ENCODE data around the gene LMO1.

LMO1 gene

DNA sequence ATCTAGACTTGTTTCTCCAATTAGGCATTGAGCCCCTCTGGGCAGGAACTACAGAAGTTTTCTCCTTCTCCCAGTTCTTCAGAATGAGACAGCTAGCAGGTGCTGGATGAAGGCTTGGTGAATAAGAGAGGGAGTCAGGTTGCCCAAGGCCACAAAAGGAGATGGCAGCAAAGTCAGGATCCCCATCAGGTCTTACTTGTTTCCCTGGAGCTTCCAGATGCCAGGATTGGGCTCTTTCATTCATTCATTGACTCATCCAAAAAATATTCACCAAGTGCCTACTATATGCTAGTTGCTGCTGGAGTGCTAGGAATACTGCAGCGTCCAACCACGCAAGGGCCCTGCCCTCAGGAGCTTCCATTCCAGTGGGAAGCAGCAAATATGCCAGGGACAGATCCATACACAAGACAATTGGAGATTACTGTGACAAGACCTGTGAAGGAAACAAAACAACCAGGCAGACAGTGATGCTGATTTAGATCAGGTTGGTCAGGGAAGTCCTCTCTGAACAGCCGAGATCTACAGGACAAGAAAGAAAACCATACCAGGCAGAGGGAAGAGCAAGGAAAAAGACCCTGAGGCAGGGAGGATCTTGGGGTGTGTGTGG lies 24.6 kb upstream of the LMO1 start:
- DNase-seq: no peak

DNA sequence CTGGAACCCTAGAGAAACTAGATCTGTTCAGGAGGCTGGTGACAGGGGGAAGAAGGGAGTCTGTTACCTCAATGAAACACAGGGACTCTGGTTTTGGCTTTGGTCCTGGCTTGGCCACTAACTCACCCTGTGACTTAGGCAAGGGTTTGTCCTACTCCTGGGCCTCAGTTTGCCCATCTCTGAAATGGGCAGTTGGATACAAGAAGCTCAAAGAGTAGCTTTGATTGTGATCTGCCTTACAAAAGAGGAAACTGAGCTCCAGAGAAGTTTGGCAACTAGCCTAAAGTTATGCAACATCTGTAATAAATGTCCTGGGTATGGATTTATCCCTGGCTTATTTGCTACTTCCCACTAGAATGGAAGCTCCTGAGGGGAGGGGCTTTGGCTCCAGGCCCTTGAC lies 24.0 kb upstream of the LMO1 start:
- no peak for DNase-seq

DNA sequence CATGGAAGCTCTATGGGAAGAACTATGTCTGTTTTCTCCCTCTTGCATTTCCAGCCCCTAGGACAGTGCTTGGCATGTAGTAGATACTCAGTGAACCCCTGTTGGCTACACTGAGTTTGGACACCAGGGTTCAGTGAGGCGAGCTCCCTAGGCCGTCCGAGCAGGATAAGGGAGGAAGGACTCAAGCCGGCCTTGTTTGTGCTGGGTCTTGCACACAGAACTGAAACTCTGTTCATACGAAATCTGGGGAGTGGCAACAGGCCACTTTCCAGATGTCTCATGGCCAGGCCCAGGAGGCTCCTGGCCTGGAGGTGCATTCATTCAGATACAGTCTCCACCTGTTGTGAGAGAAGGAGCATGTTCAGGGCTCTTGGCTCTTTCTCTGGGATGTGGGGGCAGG lies 23.6 kb upstream of the LMO1 start:
- DNase-seq: no peak

DNA sequence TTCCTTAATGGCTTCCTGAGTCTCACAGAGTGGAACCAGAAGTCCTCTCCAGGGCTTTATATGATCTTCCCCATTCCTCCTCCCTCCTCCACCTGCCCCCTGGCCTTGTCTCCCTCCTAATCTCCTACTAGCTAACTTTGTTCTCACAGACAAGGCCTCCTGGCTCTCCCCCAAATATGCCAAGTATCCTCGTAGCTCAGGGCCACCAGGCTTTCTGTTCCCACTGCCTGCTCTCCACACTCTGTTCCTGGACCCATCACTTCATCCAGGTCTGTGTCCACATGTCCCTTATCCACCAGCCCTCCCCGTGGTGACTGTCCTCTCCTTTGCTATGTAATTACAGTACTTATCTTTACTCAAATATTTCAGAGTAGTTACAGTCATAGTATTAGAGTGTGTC lies 23.2 kb upstream of the LMO1 start:
- DNase-seq: no peak

DNA sequence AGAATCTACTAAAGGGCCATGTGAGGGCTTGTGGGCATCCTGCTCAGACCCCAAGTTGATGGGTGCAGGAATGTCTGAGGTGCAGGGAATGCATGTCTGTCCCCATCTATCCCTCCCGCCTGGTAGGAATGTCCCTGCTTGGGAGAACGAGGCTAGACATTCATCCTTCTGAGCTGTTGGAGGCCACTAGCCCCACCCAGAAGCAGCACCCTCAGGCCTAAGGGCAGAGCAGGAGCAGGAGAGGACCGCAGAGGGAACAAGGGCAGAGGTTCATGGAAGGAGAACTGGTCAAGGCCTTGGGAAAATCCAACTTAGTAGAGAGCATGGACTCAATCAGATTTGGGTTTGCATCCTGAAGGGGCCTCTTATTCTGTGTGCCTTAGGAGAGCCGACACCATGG lies 22.1 kb upstream of the LMO1 start:
- no peak for DNase-seq

DNA sequence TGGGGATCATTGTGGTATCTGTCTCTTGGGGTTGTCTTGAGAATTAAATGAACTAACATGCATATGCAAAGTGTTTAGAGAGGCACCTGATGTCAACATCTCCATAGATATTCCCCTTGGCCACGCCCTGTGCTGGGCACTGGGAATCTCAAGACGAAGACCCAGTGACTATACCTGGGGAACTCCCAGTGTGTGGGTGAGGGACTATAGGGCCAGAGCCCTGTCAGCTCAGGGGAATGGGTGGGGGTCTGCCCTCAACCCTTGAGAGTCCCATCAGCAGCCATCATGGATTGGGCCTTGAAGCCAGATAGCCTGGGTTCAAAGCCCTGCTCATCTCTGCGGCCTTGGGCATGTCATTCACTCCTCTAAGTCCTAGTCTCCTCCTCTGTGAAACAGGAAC lies 21.6 kb upstream of the LMO1 start:
- DNase-seq: no peak

DNA sequence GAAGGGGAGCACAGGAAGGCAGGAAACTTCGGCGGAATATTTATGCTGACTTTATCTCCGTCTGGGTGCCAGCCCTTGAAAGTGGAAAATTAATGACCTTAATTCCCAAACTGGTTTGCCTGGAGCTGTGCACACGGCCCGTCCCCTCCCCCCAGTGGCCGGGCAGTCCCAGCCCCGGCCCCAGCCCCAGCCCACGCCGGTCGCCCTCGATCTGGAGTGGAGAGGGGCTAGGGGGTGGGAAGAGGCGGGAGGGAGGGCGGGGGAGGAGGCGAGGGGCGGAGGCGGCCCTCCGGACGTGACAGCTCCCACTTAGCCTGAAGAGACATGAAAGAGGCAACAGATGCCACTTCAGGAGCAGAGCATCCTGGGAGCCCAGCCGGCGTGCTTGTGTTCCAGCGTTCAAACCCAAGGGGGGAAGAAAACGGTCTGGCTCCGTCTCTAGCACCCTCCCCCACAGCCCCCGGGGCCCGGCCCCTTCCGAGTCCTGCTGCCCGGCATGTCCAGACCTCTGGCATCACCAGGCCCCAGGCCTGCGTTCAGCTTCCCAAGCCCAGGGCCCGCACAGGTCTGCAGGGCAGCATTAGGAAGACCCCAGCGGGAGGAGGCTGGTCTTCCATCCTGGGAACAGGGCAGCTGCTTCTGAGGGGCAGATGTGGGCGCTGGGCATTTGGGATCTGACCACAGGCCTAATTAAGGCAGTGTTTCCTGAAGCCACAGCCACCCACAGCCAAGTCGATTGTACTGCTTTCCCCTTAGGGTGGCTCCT lies 20.0 kb upstream of the LMO1 start:
- peak; percentile 77 for DNase-seq

DNA sequence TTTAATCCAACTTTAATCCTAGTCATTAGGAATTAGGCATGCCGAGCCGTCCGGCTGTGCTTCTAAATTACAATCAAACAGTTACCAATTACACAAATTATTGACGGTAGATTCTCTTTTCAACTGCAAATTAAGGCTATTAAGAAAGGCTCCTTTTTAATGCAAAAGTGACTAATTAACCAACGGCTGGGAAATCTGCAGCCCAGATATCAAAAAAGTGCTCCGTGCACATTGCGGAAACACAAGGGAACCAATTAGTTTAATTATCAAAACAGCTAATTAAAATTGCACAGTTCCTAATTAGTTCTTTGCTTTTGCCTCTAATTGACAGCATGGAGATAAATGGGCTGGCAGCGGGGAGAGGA lies 19.4 kb upstream of the LMO1 start:
- no peak for DNase-seq

DNA sequence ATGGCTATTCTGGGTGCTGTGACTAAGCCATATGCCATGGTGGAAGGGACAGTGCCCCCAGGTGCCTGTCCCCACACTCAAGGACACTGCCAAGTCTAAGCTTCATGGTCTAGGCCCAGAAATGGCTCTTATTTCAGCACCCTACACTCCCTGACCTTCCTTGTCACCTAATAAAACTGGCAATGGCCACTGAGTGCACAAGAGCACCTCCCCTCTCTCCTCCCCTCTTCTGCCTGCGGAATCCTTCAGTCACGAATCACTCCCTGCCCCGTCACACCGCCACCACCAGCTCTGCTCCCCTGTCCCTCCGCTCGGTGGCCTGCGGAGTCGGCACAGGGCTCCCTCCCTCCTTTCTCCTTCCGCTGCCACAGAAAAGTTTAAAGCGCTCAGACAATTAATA lies 19.0 kb upstream of the LMO1 start:
- DNase-seq: no peak

DNA sequence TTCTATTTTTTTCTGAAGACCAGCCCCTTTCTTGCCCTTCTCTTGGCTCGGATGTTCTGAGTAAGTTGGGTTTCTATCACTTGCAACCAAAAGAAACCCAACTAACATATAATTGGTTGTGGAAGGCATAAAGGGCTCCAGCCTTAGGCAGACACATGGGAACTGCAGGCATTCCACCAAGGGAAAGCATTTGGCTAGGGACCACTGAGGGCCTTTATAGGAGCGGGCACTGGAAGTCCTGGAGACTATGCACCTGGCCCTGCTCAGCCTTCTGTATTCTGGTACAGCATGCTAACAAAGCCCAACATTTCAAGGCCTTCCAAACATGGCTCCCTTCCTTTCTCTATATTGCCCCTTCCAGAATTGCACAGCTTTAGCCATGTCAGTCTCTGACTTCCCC lies 17.6 kb upstream of the LMO1 start:
- DNase-seq: no peak

DNA sequence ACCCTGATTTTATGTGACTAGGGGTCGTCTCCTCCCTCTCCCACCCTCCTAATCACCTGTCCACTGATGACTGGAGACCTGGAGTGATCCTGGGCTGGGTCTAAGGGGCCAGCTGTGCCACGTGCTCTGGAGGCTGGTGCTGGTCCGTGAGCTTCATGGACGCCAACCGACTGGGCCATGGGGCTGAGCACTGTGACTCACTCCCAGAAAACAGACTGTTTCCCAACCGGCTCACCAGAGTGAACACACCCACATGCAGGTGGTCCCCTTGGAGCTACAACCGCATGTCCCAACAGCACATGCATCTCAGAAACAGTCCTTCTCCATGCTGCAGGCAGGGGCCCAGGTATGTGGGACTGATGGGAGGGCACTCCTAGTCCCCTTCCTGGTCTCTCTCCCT lies 14.0 kb upstream of the LMO1 start:
- DNase-seq: no peak

DNA sequence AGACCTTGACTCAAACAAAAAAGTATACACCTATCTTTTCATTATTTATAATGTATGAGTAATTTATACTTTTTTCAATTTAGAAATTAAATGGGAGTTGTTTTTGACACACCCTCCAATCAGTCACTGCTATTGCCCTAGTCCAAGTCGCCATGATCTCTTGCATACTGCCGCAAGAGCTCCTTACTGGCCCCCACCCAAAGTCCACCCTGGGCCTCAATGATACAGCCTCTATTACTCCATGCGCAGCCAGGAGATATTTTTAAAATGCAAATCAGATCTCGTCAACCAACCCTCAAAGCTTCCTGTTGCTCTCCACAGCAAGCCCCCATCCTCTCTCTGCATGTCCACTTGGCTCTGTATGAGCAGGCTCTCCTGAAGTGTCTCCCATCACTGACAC lies 12.8 kb upstream of the LMO1 start:
- DNase-seq: no peak

DNA sequence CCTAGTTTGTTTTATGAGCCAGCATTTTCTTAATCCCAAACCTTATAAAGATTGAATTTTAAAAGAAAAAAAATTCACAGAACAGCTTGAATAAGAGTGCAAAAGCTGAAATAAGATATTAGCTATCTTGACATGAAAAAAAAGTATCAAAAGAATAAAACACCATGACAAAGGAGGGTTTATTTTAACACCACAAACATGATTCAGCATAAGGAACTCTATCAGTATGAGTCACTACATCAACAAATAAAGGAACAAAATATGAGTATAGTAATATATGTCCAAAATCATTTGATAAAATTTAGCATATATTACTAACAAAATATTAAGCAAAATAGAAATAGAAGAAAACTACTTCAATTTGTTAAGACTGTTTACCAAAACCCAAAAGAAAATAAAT lies 9.6 kb upstream of the LMO1 start:
- DNase-seq: no peak

DNA sequence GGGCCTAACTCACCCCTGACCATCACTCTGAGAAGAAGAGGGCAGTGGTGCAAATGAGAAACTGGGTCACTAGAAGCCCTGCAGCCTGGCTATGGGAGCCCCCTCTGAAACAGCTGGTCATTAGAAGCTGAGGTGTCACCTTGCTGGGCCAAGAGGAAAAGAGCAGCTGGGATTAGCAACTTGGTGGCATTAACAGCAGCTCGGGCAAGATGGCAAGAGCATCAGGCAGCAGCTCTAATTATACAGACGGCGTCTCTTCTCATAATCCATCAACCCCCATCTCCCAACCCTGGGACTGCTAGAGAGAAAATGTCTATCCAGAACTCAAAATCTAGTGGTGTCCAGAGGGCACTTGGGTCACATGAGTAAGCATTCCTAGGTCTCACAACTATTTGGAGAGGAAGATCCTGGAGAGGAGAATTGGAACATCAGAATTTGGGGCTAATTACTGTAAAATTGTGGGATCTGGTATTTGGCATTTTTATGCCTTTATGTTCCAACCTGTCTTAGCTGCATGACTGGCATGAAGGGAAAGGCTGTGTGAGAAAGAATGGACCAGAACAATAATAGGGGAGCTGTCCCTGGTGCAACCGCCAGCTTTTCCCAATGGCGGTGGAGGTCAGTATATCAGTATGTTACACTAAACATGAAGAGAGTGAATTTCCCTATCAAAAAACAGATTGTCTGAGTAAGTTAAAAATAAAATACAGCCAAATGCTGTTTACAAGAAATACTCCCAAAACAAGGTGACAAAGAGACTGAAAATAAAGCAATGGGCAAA lies 7.6 kb upstream of the LMO1 start:
- no peak for DNase-seq

DNA sequence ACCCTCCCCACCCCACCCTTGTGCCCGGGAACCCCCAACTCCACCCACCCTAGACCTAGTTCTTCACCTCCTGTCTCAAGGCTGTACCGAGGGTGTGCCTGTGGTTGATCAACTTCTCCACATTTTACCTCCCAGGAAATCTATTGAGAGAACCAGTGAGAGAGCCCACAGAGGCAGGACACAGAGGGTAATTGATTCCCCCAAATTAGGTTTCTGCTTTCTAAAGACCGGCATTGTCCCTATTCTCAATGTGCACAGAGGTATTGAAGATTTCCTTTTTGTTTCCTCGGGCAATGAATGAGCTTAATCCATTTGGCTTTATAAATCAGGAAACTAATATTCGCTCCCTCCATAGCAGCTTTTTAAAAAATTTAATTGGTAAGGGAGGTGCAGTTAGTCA lies 6.0 kb upstream of the LMO1 start:
- DNase-seq: no peak

DNA sequence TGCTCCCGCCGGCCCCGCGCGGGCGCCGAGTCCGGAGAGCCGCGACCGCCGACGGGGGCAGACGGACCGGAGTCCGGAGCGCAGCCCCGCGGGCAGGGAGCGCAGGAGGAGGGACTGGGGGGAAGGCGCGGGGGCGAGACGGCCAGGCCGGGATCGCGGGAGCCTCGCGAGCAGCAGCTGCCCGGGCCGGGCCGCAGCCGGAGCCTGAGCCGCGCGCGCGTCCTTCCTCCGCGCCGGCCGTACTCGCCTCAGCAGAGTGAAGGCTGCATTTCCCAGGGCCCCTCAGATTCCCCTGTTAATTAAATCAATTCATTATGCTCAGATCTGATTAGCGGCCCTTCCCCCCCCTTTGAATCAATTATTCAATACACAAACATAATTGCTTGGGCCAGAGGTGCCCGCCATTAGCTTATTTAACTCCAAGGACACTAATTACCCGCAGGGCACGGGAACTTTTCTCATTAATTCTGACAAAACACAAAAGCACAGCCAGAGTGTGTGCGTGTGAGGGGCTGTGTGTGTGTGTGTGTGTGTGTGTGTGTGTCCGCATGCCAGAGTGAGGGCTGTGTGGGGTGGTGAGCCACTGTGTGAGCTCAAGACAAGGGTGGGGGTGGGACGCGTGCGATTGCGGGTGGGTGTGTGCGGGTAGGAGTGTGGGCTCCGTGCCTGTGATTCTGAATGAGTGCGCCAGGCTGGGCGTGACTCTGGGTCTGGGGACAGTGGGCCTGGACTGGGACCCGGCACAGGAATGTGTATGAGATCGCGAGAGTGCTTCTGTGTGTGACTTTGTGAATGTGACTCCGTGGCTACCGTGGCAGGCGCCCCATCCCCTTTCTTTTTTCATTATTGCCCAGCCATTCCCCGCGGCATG lies 5.1 kb upstream of the LMO1 start:
- no peak for DNase-seq

DNA sequence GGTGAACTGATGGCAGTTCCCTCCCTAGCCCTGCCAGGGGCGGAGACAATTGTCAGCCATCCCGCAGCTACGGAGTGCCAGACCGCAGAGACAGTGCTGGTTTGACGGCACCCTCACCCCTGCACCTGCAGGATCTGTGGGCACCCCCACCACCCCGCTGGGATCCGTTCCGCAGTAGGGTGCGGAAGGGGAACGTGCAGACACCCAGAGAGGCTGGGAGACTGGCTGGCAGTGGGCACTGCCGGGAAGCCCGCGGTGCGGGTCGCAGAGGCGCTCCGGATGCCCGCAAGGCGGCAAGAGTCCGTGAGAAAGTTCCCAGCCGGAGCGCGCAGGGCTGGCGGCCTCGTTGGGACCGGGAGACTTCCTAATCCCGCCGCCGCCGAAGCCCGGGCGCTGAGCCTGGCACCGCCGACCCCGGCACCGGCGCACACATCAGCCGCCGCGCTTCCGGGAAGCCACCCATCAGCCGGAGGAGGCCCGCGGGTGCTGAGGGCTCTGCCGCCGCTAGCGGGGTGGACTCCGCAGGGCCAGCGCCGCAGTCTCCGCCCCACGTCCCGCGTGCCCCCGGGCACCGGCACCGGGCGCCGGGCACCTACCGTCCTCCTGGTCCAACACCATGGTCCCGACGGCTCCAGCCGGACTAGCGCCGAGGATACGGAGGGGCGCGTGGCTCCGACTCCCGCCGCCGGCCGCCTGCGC lies 4.3 kb upstream of the LMO1 start:
- DNase-seq: peak; percentile 29

DNA sequence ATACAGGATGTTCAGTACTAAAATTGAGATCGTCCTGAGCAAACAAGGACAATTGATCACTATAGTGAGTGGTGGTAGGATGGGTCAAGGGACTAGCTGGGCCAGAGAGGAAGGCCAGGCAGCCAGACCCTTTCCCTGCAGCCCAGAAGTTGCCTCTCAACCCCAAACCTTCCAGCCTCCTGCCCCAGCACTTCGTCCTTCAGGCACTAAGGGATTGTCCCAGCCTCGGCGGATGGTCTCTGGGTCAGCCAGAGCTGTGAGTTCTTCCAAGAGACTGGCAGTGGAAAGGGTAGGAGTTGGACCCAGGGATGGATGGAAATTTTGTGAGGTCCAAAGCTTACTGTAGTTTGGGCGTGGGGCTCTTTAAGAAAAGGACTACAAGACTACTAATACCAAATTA lies 3.6 kb upstream of the LMO1 start:
- no peak for DNase-seq

DNA sequence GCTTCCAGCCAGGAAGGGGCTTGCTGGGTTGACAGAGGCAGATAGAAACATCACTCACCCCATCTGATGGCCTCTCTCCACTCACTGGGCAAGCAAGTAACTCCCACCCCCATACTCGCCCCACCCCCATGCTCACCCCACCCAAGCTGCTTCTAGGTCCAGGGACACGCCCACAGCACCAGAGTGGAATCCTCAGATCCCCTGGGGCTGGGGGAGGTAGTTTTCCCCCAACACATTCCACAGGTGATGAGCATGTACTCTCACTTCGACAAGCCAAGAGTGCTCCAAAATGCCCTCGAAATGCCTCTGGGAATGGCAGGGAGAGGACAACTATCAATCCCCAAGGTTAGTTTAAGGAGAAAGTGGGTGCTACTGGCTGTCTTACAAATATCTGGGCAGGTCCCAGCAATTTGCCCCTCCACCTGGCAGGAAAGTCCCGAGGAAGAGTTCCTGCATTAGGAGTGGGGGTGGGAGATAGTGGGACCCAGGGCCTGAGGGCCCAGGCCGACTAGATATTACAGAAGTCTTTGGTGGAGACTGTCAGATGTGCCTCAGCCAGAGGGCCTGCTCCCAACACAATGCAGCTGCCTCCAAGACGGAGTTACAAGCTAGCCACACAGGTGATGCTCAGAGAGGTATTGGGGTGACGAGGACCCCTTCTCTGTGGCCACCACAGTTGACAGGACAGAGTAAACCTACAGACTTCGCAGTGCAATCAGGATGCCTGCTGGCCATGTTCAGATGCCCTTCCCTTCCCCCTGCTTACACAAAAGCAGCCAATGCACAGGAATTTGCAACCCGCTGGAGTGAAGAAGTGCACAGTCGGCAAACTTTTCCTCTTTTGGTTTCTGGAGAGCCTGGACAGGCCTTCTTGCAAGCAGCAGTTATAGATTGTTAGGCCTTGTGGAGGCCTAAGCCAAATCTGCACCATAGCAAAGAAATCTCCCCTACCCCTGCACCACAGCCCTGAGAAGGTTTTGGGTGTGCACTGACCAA lies 2.9 kb upstream of the LMO1 start:
- no peak for DNase-seq

DNA sequence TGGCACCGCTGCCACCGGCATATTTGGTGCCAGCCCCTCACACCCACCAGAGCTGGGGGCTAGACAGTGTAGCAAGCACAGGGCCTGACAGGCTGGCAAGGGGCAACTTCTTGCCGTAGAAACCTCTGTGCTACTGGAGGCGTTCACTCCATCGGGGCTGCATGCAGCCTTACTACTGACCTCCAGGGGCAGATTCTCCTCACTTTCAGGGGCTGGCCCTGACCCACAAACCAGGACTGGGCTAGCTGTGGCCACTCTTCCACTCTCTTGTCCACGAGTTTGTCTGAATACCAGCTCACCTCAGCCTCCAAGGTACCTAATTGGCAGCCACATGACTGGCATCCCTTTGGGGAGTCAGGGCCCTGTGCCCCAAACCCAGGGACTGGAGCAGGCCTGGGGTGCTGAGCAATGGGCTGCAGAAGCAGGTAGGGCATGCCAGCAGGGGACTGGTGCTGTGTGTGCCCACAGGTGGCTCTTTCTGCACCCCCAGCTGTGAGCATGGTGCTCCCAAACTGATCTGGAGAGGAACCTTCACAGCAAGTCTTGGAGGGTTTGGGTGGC lies 2.1 kb upstream of the LMO1 start:
- no peak for DNase-seq

Data from NCI-H2171 treated with DMSO at 0.1 percent for 48 hours (cell line).